GM19438 (cell line): ENCODE results near the gene UBE4A.

Source experiments
- ATAC-seq: cut with Tn5 transposase; IDR thresholded peaks from one replicate; pipeline ENCODE4 v1.9.1; 2021; ENCODE audit warnings: low read depth; ENCODE audit not compliant: unreplicated experiment

Gene UBE4A

DNA sequence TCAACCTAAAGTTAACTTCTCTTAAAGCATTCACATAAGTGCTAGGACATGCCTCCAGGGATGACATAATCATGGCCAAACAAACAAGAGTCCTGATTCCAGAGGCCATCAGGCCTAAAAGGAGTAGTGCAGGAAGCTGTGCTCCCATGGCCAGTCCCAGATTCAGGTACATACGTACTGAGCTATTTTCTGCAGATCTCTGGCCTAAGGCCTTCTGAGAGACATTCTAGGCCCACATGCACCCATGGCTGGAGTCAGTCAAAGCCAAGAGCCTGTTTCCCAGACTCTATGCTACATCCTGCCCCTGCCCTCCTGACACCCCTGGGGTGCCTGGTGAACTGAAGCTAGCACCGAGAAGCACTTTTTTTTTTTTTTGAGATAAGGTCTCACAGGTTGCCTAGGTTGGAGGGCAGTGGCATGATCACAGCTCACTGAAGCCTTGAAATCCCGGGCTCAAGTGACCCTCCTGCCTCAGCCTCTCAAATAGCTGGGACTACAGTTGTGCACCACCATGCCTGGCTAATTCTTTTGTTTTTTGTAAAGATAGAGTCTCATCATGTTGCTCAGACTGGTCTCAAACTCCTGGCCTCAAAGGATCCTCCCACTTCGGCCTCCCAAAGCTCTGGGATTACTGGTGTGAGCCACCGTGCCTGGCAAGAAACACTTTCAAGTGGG, 17.4 kb upstream of the UBE4A start:
- no peak for ATAC-seq

DNA sequence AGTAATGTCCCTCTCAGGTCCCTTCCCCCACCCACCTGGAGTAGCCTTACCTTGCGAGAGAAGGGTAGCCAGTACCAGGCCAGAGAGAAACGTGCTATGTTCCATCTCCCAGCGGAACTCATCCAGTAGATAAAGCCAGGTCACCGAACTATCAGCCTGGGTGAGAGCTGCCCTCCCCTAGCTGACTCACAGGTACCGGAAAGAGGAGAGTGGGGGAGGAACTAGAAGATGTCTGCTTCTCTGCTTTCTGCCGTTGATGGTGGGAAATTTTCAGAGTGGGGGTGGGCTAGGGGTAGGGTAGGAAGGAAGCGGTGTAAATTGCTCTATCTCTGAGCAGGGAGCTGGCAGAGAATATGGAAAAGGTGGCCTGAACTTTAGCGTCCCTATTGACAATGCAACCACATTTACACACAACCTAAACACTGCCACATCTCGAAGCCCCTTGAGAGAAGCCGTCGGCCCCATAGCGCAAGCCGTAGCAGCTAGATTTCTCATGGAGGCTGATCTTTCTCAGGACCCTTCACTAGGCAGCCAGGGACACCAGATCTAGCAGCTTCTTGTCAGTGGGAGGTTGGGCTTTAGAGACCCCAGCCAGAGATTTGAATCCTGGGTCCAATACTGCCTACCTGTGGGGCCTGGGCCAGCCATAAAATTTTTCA, 16.8 kb upstream of the UBE4A start, which contains the start of gene CD3D:
Gene CD3D (minus strand): TSS at position 203 of the 659 bp plus-strand sequence. CDS start 98 bp downstream, at position 105.
- ATAC-seq, result no peak

DNA sequence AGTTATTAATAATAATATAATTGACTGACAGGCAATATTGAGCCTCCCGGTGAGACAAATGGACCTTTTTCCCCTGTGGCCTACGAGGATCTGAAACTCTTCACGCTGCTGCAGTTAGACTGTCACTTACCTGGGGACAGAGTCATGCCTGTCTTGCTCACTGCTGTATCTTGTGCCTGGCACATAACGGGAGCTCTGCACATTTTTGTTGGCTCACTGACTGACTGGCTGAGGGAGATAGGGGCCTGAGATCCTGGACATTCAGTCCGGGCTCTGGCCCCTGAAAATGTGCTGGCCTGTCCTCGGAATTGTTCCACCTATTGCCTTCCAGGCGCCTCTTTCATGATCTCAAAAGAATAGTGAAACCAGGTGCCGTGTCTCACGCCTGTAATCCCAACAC, 16.2 kb upstream of the UBE4A start:
- no peak for ATAC-seq

DNA sequence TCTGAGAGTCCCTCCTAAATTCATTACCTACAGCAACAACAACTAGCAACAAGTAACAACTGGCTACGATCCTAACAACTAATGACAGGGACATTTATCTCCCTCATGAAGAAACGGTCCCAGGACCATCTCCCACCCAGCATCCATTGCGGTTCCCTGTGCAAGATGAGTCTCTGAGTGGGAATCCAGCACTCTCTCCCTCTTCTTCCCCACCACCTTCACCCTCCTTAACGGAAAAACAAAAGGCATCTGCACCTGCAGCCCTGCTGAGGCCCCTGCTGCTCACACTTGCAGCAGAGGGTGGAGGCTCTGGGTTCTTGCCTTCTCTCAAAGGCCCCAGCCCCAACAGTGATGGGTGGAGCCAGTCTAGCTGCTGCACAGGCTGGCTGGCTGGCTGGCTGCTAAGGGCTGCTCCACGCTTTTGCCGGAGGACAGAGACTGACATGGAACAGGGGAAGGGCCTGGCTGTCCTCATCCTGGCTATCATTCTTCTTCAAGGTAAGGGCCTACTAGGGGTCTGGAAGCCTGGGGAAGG, 15.4 kb upstream of the UBE4A start, which contains the start of gene CD3G:
Gene CD3G (plus strand): TSS at position 364 of the 535 bp plus-strand sequence. CDS start 80 bp downstream, at position 444.
- no peak for ATAC-seq

DNA sequence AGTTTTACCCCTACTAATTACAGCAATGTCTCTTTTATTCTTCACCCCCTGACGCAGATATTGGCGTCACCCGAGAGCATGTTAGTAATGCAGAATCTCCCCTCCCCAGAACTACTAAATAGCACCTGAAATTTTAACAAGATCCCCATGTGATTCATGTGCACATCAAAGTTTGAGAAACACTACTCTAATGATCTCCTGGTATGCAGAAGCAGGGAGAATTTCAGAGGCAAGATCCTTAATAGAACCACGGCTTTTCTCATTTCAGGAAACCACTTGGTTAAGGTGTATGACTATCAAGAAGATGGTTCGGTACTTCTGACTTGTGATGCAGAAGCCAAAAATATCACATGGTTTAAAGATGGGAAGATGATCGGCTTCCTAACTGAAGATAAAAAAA, 9.9 kb upstream of the UBE4A start:
- ATAC-seq, result no peak

DNA sequence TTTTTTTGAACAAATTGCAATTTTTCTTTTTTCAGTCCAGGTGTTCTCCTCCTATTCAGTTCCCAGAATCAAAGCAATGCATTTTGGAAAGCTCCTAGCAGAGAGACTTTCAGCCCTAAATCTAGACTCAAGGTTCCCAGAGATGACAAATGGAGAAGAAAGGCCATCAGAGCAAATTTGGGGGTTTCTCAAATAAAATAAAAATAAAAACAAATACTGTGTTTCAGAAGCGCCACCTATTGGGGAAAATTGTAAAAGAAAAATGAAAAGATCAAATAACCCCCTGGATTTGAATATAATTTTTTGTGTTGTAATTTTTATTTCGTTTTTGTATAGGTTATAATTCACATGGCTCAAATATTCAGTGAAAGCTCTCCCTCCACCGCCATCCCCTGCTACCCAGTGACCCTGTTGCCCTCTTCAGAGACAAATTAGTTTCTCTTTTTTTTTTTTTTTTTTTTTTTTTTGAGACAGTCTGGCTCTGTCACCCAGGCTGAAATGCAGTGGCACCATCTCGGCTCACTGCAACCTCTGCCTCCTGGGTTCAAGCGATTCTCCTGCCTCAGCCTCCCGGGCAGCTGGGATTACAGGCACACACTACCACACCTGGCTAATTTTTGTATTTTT, 6.2 kb upstream of the UBE4A start:
- ATAC-seq, result no peak

DNA sequence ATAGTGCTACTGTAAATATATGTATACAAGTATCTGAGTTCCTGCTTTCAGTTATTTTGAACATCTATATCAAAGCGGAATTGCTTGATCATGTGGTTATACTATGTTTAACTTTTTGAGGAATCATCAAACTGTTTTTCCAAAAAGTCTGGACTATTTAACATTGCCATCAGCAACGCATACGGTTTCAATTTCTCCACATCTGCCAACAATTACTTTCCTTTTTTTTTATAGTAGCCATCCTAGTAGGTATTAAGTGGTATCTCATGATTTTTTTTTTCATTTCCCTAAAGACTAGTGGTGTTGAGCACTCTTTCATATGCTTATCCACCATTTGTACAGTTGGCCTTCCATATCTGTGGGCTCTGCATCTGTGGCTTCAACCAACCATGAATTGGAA, 1.3 kb upstream of the UBE4A start:
- ATAC-seq, result no peak

DNA sequence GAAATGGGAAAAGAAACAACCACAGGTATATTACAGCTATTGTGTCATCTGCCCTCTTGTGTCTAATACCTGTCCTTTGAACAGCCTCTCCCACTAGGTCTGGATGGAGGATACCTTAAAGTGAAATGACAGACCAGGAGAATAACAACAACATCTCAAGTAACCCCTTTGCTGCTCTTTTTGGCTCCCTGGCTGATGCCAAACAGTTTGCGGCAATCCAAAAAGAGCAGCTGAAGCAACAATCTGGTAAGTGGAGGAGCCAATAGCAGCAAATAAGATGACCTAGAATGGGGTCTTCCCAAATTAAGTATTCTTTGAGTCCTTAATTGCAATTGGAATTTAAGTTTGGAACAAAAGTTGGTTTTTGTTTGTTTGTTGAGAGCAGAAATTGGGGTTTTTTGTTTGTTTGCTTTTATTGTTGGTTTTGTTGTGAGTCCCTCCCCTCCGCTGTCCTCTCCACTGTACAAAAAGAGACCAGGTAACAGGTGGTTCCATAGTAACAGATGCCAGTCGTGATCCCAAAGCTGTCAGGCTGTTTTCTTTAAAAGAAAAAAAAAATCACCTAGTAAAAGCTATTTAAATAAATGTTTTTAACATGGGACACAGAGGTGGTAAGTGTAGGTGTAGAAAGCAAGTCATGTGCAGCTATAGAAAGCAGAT, 5.7 kb downstream of the UBE4A start:
- no peak for ATAC-seq

DNA sequence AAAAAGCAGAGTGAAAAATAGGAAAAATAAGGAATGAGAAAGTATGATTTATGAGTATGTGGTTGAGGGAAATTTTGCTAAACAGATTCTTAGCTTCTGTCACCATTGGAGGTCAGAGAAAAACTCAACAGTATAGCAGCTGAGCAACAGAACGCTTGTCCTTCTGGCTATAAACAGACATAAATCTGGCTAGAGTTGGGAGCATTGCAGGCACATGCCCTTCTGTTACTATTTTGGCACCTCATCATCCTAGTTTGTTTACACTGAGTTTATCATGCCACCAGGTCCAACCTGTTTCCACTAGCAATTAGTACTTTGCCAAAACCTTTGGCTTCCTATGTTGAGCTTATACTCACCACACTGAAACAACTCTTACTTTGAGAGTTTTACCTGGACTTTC, 6.9 kb downstream of the UBE4A start:
- no peak for ATAC-seq

DNA sequence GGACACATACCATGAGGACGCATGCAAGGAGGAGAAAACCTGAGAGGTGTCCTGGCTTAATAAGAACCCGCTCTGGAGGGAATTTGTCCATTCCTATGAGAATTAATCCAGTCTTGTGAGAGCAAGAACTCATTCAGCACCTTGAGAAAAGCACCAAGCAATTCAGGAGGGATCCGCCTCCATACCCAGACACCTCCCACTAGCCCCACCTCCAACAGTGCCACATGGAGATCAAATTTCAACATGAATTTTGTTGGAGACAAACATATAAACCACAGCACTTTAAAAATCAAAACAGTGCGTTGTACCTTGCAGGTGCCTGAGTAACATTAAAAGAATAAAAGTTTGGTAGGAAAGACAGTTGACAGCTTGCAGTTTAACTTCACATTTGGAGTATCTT, 11.4 kb downstream of the UBE4A start:
- no peak for ATAC-seq

DNA sequence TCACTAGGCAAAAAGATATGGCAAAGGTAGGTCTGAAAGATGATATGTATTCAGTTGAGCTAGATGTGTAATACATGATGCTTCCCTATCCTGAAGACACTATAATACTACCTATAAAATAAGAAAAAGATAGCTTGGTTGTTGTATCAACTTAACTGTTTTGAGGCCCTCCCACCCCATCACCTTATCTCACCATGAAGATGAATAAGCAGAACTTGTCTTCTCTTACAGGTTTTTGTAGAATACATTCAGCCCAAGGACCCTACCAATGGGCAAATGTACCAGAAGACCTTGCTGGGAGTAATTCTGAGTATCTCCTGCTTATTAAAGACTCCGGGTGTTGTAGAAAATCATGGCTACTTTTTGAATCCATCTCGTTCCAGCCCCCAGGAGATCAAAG, 13.9 kb downstream of the UBE4A start:
- ATAC-seq, result no peak

DNA sequence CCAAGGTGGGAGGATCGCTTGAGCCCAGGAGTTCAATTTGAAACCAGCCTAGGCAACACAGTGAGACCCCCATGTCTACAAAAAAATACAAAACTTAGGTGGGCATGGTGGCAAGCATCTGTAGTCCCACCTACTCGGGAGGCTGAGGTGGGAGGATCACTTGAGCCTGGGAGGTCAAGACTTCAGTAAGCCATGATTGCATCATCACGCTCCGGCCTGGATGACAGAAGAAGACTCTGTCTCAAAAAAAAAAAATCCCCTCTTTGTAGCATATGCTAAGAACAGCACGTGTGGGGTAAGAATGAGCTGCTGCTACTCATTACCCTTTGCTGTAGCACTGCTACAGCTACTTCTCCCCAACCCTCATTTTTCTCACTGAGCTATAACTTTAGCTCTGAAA, 14.5 kb downstream of the UBE4A start:
- ATAC-seq, result no peak

DNA sequence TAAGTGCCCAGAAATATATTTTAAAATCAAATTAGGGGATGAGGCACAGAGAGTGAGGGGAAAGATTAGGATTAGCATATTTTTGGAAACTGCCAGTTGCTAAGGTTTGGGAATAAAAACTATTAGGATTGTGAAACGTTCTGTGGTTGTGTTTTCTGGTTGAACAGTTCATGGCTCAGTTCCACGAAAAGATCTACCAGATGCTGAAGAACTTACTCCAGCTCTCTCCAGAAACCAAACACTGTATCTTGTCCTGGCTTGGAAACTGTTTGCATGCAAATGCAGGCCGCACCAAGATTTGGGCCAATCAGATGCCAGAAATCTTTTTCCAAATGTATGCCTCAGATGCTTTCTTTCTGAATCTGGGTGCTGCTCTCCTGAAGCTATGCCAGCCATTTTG, 15.3 kb downstream of the UBE4A start:
- ATAC-seq, result no peak

DNA sequence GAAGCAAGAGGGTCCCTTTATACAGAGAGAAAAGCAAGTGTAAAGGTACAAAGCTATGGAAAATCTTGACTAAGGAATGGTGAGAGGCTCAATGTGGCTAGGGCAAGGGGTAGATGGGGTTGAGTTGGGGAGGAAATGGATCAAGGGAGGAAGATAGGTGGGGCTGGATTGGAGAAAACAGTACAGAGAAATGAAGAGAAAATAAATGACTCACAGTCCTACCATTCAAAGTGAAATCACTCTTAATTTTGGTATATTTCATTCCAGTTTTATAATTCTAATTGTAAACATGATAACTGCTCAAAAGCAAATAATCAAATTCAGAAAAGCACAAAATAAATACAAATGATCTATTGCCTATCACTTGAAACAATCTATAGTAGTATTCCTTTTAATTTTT, 16.6 kb downstream of the UBE4A start:
- ATAC-seq, result no peak

DNA sequence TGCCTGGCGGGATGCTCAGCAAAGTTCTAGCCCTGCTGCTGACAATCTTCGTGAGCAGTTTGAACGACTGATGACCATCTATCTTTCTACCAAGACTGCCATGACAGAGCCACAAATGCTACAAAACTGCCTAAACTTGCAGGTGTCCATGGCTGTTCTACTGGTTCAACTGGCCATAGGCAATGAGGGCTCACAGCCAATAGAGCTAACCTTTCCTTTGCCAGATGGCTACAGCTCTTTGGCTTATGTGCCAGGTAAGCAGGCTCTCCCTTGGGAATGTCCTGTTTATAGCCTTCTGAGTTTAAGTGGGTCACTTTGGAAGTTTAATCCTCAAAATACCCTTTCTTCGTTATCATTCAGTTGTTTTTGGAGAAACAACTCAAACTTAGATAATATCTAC, 20.1 kb downstream of the UBE4A start:
- no peak for ATAC-seq

DNA sequence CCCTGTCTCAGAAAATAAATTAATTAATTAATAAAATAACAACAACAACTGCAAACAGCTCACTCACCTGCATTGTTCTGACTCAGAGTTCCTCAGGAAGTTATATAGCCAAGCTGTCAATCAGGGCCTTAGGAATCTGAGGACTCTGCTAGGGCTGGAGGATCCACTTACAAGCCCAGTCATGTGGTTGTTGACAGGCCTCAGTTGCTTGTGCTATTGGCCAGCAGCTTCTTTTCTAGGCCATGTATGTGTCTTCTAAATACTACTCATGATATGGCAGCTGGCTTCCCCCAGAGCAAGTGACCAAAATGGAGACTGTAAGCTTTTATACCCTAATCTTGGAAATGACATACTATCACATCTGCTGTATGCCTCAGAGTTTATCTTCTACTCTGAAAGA, 21.2 kb downstream of the UBE4A start:
- no peak for ATAC-seq

DNA sequence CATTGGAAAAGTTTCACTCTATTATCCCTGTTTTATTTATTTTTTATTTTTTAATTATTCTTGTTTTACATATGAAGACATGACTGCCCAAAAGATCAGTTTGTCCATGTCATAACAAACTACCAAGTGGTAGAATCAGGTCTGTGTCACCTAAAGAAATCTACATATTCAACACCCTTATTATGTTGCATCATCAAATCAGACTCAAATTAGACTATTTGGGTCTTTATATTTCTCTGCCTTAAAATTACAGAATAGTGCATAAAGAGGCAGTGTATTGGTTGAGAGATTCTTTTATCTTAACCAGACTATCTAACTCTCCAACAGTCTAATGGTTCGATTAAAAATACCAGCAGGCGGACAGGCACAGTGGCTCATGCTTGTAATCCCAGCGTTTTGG, 23.6 kb downstream of the UBE4A start:
- ATAC-seq, result no peak

DNA sequence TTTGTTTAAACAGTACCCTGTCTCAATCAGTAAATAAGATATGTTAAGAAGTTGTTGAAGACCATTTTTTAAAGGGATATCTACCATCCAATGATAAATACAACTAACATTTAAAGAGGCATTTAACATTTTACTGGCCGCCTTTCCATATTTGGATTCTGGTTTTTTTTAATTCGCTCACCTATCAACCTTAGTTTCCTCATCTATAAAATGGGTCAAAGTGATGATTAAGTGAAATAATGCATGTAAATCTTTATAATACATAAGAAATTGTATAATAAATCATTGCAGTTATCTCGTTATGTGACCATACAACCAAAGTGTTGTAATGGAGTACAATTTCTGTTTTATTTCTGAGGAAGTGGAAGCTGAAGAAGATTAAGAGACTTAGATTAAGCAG, 24.3 kb downstream of the UBE4A start:
- ATAC-seq, result no peak

DNA sequence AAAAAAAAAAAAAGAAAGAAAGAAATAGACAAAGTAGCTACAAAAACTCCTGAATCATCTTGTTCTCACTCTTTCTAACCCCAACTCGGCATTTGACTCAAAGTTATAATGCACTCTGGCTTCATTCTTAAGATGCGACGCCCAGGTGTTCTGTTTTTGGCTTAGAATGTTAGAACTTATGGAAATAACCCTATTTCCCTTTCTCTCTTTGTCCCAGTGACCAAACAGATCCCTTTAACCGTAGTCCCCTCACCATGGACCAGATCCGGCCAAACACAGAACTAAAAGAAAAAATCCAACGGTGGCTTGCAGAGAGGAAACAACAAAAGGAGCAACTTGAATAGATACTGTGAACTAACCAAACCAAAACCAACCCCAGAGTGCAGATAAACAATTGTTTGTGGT, 36.7 kb downstream of the UBE4A start:
- ATAC-seq, result no peak

DNA sequence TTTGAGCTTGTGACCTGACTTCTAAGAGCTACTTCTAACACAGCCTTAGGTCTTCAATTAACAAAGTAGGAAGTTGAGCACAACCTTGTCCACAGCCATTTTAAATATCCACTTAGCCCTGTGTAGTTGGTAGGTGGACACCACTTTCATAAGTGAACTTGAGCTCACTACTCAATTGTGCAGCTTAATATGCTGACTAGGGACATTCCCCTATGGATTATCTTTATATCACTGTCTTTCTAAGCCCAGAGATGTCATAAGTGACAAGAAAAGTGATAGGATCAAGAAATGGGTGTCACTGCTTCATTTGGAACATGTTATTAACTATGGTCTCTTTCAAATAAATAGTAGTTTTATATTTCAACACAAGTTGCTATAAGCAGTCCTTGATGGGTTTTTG, 38.0 kb downstream of the UBE4A start:
- ATAC-seq, result no peak
